HG02610 (cell line): ENCODE measurements around the gene GPI.
A peak's percentile ranks its signal among the peaks of the same experiment; 100 is the strongest.

ENCODE experiments used
- ATAC-seq: cut with Tn5 transposase; IDR thresholded peaks from one replicate; pipeline ENCODE4 v1.9.1; 2021; ENCODE audit warnings: mild to moderate bottlenecking, moderate library complexity; ENCODE audit not compliant: unreplicated experiment

GPI gene

GRCh38 chr19:34337739-34338138 is 27.3 kb upstream of the GPI start:
- no peak for ATAC-seq

- ATAC-seq = no peak
Measured at GRCh38 chr19:34341935-34342680, 22.9 kb upstream of the GPI start.

DNA sequence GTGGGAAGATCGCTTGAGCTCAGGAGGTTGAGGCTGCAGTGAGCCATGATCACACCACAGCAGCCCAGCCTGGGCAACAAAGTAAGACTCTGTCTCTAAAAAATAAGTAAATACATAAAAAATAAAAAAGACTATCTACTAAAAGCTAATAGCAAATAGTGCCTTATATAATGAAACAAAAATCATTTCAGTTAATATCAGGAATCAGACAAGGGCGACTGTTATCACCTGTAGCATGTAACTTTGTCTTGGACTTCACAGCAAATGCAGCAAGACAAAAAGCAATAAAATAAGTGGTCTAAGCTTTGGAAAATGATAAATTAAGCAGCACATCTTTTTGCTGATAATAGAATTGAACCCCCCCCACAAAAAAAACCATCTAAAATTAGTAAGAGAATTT is 21.2 kb upstream of the GPI start:
- ATAC-seq = no peak

- no peak for ATAC-seq
Measured at GRCh38 chr19:34345947-34346351, 19.0 kb upstream of the GPI start.

DNA sequence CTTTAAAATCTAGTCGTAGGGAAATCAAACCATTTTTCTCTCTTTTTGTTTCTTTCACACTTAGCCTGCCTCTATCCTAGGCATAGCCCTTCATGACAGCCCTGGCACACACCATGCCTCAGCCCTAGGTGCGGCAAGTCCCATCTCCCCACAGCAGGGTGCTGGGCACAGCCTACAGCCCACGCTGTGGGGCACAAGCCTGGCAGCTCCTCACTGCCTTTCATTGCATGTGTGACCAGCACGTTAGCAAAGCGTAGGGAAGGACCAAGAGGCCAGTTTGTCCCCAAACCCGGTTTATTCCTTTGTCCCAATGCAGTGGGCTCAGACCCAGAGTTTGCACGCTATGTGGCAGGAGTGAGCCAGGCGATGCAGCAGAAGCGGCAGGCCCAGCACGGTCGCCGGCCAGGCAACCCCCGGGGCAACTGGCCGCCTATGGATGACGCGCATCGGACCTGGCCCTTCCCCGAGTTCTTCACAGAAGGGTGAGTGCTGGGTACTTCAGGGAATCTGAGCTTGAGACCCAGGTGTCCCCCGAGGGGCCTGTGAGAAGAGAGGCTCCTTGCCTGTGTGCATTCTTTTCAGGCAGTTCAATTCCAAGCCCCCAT is 17.3 kb upstream of the GPI start:
- ATAC-seq = no peak

DNA sequence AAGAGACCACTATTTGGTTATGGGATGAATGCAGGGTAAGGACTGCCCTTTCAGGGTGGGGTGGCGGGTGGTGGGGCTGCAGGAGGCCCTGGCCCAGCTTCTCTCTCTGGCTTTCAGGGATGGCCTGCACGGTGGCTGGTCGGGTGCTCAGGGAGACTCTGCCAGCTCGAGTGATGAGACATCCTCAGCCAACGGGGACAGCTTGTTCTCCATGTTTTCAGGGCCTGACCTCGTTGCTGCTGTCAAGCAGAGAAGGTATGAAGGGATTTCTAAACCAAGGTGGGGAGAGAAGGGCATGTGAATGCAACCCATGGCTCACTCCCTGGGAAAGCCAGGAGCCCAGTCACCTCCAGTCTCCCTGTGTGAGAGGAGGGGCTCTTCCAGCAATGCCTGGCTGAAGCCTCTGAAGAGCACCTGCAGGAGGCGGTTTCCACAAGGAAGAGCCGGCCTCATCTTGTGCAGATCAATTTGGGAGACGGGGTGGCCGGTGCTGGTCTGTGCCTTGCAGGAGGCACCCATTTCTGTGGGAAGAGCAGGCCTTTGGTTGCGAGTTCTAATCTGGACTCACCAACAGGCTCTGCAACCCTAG is 16.0 kb upstream of the GPI start:
- ATAC-seq = no peak

DNA sequence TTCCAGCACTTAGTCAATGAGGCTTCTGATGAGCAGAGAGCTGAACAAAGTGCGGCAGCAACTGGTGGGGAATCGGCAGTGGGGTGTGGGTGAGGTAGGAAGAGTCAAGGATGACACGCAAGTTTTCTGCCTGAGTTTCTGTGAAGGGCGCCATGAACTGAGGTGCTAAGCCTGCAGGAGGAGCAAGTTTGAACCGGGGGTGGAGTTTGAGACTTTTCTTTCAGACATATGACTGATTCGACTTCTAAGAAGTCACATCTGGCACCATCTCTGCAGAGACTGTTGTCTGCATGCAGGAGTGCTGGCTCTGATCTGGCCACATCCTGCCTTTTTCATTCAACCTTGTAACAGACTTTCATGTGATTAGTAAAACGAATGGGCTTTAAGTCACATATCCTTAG is 14.8 kb upstream of the GPI start:
- ATAC-seq = no peak

GRCh38 chr19:34351382-34351826 is 13.6 kb upstream of the GPI start:
- no peak for ATAC-seq

DNA sequence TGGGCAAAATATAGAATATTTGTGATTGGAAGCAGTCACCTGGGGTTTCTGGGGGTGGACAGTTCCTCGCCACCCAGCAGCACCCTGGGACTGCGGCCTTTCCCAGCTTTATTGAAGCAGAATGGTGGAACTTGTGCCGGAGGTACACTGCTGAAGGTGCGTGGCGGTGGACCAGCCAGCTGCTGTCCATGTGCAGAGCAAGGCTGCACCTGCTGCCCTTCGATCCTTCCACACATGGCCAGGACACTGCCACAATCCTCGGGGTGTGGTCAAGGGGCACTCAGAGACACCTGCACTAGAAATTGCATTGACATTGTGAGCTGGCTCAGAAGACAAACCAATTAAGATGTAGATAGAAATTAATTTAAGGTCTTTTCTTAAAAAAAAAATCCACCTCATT is 11.4 kb upstream of the GPI start:
- ATAC-seq = no peak

GRCh38 chr19:34355201-34355600 is 9.8 kb upstream of the GPI start:
- no peak for ATAC-seq

DNA sequence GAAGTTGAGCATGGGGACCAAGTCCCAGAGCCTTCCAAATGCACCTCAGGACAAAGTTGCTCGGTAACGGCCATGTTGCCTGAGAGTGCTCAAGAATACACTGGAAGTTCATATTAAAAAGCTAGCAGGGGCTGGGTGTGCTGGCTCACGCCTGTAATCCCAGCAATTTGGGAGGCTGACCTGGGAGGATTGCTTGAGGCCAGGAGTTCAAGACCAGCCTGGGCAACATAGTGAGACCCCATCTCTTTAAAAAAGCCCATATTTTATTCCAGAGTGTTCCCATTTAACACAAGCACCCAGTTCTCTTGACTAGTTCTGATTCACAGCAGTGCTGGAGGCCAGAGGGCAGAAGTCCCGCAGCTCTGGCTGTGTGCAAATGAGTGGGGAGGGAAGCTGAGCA is 8.1 kb upstream of the GPI start:
- no peak for ATAC-seq

DNA sequence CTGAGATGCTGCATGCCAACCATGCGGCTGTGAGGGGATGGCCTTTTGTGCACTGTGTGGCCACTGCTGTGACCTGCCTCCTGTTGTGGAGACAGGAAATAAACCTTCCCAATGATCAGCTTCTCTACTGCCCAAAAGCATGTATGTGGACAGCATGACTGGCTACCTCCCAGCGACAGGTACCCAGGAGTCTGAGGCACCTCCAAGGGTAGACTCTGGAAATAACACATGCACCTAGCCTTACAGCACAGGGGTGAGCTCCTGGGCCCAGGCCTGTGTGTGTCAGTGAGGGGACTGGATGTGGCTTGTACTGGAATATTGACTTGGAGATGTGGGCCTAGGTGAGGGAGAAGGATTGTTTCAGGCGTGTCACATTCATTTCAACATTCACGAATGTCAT is 7.6 kb upstream of the GPI start:
- ATAC-seq = no peak

GRCh38 chr19:34359140-34359953 is 5.6 kb upstream of the GPI start:
- ATAC-seq = peak; percentile 89

GRCh38 chr19:34359954-34360315 is 5.1 kb upstream of the GPI start:
- no peak for ATAC-seq

DNA sequence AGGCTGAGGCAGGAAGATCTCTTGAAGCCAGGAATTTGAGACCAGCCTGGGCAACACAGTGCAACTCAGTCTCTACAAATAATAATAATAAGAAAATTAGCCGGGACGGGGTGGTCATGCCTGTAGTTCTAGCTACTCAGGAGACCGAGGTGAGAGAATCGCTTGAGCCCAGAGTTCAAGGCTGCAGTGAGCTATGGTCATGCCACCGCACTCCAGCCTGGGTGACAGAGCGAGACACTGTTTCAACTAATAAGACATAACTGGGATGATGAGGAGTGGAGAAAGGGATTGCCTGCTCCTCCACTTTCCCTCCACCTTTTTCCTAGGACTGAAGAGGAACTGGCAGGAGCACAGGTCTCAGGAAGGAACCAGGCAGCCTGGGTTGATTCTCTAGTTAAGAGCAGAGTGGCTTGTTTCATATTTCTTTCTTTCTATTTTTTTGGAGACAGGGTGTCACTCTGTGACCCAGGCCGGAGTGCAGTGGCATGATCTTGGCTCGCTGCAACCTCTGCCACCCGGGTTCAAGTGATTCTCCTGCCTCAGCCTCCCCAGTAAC is 4.6 kb upstream of the GPI start:
- ATAC-seq = no peak

- no peak for ATAC-seq
Measured at GRCh38 chr19:34362679-34363069, 2.3 kb upstream of the GPI start.

- no peak for ATAC-seq
Measured at GRCh38 chr19:34363094-34363493, 1.9 kb upstream of the GPI start.

DNA sequence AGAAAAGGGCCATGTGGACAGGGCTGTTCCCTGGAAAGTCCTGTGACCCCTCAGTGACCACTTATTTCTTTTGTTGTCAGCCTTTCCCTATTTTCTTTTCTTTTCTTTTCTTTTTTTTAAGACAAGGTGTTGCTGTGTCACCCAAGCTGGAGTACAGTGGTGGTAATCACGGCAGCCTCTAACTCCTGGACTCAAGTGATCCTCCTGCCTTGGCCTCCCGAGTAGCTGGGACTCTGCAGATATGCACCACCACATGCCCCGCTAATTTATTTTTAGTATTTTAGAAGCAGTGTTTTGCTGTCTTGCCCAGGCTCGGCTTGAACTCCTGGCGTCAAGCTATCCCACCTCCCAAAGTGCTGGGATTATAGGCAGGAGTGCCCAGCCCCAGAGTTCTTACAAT is 1.1 kb upstream of the GPI start:
- no peak for ATAC-seq

DNA sequence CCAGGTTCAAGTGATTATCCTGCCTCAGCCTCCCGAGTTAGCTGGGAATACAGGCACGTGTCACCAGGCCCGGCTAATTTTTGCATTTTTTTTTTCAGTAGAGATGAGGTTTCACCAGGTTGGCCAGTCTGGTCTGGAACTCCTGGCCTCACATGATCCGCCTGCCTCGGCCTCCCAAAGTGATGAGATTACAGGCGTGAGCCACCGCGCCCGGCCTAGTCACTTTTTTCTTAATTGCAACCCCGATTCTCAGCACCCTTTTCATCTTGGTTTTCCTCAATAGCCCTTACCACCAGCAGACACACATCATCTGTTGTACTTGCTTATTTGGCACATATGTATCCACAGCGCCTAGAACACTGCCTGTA is 550 bp upstream of the GPI start:
- no peak for ATAC-seq

GRCh38 chr19:34365463-34366401 is 736 bp downstream of the GPI start:
- peak; percentile 6 for ATAC-seq
